Peyer's patch (tissue), 4 donors: ENCODE measurements around the gene DHX29.

Experiments
- CTCF ChIP-seq, 6 experiments: fragments of 450-650 bp in 4 of 6; fragments of 200-600 bp in 2 of 6; sonication (generic) in 1 of 6; IDR thresholded peaks; one replicate each; pipeline ENCODE4 v1.5.1; 2017 to 2019; ENCODE audit warnings: antibody characterized with exemption in 6 of 6, mild to moderate bottlenecking in 3 of 6, moderate library complexity in 1 of 6
- POLR2A ChIP-seq, 2 donors: fragments of 450-650 bp; IDR thresholded peaks; one replicate each; pipeline ENCODE4 v1.5.1; 2017; ENCODE audit warnings: antibody characterized with exemption in 2 of 2, mild to moderate bottlenecking in 2 of 2, moderate library complexity in 2 of 2

- TF ChIP-seq CTCF (IDR thresholded peaks at IDR 0.05) (no peak), POLR2A (IDR thresholded peaks at IDR 0.05) (no peak)
These were observed 682 bp downstream of the DHX29 start for GRCh38 chr5:55306641-55307382.
